ENCODE measurements around the gene ABHD2.

DNA sequence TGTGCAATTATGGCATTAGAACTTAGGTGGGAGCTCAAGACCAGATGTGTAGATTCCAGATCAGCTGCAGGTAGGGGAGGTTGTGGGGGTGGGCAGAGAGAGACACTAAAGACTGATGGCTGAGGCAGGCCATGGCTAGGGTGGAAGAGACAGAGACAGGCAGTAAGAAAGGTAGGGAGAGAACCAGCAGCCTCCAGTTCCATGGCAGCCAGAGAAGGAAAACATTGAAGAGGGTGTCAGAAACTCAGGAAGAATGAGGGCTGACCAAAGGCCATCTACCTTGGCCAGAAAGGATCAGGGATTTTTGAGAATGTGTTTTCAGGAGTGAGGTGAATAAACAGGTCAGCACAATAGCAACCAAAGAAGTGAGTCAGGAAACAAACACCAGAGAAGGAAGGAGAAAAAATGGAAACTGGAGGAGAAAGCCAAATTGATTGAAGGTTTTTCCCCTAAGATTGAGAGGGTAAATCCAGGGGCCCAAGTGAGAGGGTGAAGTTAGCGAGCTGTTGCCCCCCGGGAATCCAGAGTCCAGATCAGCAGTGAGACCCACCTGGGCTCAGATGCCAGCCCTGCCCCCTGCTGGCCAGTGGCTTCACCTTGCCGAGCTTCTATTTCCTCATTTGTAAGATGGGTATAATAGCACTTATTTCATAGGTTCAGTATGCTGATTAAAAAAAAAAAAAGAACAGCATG is 41.0 kb downstream of the ABHD2 start:
- TF ChIP-seq, protein P1, sequence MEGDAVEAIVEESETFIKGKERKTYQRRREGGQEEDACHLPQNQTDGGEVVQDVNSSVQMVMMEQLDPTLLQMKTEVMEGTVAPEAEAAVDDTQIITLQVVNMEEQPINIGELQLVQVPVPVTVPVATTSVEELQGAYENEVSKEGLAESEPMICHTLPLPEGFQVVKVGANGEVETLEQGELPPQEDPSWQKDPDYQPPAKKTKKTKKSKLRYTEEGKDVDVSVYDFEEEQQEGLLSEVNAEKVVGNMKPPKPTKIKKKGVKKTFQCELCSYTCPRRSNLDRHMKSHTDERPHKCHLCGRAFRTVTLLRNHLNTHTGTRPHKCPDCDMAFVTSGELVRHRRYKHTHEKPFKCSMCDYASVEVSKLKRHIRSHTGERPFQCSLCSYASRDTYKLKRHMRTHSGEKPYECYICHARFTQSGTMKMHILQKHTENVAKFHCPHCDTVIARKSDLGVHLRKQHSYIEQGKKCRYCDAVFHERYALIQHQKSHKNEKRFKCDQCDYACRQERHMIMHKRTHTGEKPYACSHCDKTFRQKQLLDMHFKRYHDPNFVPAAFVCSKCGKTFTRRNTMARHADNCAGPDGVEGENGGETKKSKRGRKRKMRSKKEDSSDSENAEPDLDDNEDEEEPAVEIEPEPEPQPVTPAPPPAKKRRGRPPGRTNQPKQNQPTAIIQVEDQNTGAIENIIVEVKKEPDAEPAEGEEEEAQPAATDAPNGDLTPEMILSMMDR (conservative IDR thresholded peaks at IDR 0.05; ENCODE audit: low read length) = peak; percentile 94
- no peak for TF ChIP-seq EZH2phosphoT487 (IDR thresholded peaks at IDR 0.05; ENCODE audit: borderline replicate concordance, low read depth, low read length)

Data from OCI-LY7 (cell line).